Measurements from ENCODE around the gene SPPL3. TPM values are rescaled to one million over a fixed set of nuclear protein-coding genes. Genes with fewer than 3 reads are reported as not detected.

The SPPL3 gene
- total RNA-seq, 1 experiment from 2014 or later, result 7.5 TPM

DNA sequence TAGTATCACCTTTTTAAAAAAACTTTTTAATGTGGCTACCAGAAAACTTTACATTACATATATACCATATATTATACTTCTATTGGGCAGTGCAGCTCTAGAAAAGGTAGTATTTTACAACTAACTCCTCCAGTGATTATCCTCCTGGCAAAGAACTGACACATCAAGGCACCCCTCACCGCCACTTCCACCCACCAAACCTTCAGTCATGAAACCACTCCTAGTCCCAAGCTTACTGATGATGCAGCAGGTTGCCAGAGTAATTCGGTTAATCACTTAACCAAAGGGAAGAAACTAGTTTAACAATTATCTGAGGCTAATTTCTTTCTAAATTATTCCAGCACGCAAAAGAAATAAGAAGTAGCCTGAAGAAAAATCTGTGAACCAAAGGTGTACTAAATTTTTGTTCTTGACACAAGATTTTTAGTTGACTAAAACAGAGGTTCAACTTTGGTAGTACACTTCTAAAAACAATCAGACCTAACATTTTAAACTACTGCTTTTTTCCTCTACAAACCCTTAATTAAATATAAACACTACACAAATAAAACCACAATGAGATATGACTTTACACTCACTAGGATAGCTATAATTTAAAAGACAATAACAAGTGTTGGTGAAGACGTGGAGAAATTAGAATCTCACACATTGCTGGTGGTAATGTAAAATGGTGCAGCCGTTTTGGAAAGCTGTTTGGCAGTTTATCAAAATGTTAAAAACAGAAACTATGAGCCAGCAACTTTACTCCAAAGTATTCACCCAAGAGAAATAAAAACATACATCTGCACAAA is 16.7 kb downstream of the SPPL3 start:
- in situ Hi-C loops (cut with HindIII; ENCODE audit: low pct_unique_long_range_greater_than_20kb, low sequenced_read_pairs), result no loop called here
- no peak for DNase-seq (ENCODE audit: low read depth, low spot score)

GRCh38 chr12:120886199-120887018 is 17.7 kb downstream of the SPPL3 start:
- DNase-seq (ENCODE audit: low read depth, low spot score), result no peak
- in situ Hi-C loops (cut with HindIII; ENCODE audit: low pct_unique_long_range_greater_than_20kb, low sequenced_read_pairs), result no loop called here

GRCh38 chr12:120885521-120885920 is 18.6 kb downstream of the SPPL3 start:
- no peak for DNase-seq (ENCODE audit: low read depth, low spot score)
- in situ Hi-C loops (cut with HindIII; ENCODE audit: low pct_unique_long_range_greater_than_20kb, low sequenced_read_pairs), result no loop called here

GRCh38 chr12:120884644-120885043 is 19.5 kb downstream of the SPPL3 start:
- DNase-seq (ENCODE audit: low read depth, low spot score), result no peak
- in situ Hi-C loops (cut with HindIII; ENCODE audit: low pct_unique_long_range_greater_than_20kb, low sequenced_read_pairs), result no loop called here

- DNase-seq (ENCODE audit: low read depth, low spot score), result no peak
- in situ Hi-C loops (cut with HindIII; ENCODE audit: low pct_unique_long_range_greater_than_20kb, low sequenced_read_pairs), result no loop called here
These were observed 22.1 kb downstream of the SPPL3 start for GRCh38 chr12:120882055-120882555.

DNA sequence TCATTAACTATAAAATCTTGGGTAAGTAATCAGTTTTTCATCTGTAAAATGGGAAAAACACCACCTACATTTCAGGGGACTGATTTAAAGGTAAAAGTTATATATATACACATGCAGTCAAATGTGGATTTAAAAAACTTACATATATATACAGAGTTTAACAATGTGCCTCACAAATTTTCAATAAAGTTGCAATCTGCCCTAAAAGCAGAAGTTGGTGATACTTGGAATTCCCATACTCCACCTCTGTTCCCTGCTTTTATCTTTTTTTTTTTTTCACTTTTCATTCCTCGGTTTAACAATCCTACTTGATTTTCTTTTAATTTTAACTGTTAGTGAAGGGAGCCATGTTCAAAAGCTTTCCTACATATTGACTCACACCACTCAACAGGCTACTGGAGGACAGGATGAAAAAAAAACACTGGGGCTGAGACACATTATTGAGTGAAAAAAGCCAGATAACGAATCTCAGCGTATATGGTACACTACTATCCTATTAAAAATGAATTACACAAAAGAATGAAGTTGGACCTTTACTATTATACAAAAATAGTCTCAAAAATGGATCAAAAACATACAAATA is 24.3 kb downstream of the SPPL3 start:
- in situ Hi-C loops (cut with HindIII; ENCODE audit: low pct_unique_long_range_greater_than_20kb, low sequenced_read_pairs), result no loop called here
- DNase-seq (ENCODE audit: low read depth, low spot score), result no peak

DNA sequence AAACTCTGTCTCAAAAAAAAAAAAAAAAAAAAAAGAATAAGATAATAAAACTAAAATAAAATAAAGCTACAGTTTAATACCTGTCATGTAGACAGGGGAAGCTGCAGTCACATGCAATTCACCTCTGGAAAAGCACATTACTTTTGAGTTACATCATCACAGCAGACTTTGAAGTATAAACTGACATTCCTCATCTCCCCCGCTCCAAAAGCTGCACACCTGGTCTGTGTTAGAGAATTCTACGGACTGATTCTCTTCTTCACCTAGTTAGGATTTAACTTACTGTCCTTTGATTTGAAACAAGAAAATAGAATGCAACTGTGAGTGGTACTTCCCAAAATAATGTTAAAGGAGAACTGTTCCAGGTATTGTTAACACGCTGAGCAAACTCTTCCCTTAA is 25.1 kb downstream of the SPPL3 start:
- in situ Hi-C loops (cut with HindIII; ENCODE audit: low pct_unique_long_range_greater_than_20kb, low sequenced_read_pairs), result no loop called here
- no peak for DNase-seq (ENCODE audit: low read depth, low spot score)

- in situ Hi-C loops (cut with HindIII; ENCODE audit: low pct_unique_long_range_greater_than_20kb, low sequenced_read_pairs), result no loop called here
- DNase-seq (ENCODE audit: low read depth, low spot score), result no peak
These were observed 29.5 kb downstream of the SPPL3 start for GRCh38 chr12:120874547-120875245.

DNA sequence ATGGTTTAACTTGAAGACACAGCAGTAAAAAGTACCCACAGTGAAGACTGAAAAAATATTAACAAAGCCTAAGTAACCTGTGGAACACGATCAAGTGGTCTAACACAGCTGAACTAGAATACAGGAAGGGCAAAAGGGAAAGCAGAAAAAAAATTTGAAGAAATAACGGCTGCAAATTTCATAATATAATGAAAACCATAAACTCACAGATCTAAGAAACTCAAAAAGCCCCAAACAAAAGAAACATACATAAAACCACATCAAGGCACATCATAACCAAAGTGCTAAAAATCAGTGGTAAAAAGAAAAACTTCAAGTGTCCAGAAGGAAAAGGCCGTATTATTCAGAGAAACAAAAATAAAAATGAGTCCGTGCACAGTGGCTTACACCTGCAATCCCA is 30.9 kb downstream of the SPPL3 start:
- in situ Hi-C loops (cut with HindIII; ENCODE audit: low pct_unique_long_range_greater_than_20kb, low sequenced_read_pairs), result no loop called here
- DNase-seq (ENCODE audit: low read depth, low spot score), result no peak

GRCh38 chr12:120872487-120872886 is 31.7 kb downstream of the SPPL3 start:
- DNase-seq (ENCODE audit: low read depth, low spot score), result no peak
- in situ Hi-C loops (cut with HindIII; ENCODE audit: low pct_unique_long_range_greater_than_20kb, low sequenced_read_pairs), result no loop called here

GRCh38 chr12:120870415-120870814 is 33.7 kb downstream of the SPPL3 start:
- in situ Hi-C loops (cut with HindIII; ENCODE audit: low pct_unique_long_range_greater_than_20kb, low sequenced_read_pairs), result no loop called here
- DNase-seq (ENCODE audit: low read depth, low spot score), result no peak

GRCh38 chr12:120869376-120869775 is 34.8 kb downstream of the SPPL3 start:
- DNase-seq (ENCODE audit: low read depth, low spot score), result no peak
- in situ Hi-C loops (cut with HindIII; ENCODE audit: low pct_unique_long_range_greater_than_20kb, low sequenced_read_pairs), result no loop called here

- in situ Hi-C loops (cut with HindIII; ENCODE audit: low pct_unique_long_range_greater_than_20kb, low sequenced_read_pairs), result no loop called here
These were observed 38.0 kb downstream of the SPPL3 start for GRCh38 chr12:120866108-120866507.

DNA sequence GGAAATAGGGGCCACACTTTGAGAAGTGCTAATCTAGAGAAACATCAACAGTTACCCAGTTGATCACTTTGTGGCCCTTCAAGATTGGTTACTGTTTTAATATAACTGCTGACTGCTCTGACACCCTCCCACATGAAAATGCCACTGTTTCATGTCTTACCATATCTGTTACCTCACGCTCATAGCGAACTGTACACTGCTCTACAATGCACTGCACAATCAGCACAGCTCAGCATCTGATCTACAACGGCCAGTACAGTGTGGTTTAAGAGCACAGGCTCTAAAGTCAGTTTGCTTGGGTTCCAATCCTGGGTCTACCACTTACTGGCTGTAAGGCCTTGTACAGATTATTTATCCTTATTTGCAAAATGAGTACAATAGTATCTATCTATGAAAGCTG is 39.1 kb downstream of the SPPL3 start:
- in situ Hi-C loops (cut with HindIII; ENCODE audit: low pct_unique_long_range_greater_than_20kb, low sequenced_read_pairs), result no loop called here
- DNase-seq (ENCODE audit: low read depth, low spot score), result no peak

More at GRCh38 chr12:120866108-120866507, 38.0 kb downstream of the SPPL3 start:
- DNase-seq (ENCODE audit: low read depth, low spot score), result no peak

- DNase-seq (ENCODE audit: low read depth, low spot score), result no peak
- in situ Hi-C loops (cut with HindIII; ENCODE audit: low pct_unique_long_range_greater_than_20kb, low sequenced_read_pairs), result no loop called here
These were observed 41.5 kb downstream of the SPPL3 start for GRCh38 chr12:120862664-120863063.

DNA sequence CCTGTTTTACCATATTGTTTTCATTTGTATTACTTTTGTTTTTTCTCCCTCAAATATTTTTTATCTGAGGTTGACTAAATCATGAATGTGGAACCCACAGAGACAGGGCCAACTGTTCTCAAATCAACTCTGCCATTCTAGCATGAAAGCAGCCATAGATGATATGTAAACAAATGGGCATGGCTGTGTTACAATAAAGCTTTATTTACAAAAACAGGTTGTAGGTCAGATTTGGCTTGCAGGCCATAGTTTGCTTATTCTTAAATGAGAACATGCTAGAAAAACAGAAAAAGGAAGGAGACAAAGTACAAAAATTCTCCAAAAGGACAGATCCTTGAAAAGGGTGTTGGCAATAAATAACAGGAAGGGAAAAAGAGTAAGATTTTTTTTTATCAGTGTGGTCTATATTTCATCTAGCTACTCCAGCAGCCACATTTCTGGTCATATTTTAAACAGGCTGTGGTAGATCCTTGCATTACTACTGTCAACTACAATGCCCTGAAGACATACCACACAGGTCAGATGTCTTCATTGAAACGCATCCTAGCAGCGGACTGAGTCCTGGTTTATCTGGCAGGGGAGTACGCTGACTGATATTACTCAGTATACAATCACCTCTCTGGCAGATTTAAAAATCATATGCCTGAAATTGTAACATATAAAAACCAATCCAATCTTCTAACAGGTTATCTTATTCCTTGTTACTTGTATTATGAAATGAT is 42.9 kb downstream of the SPPL3 start:
- no peak for DNase-seq (ENCODE audit: low read depth, low spot score)
- in situ Hi-C loops (cut with HindIII; ENCODE audit: low pct_unique_long_range_greater_than_20kb, low sequenced_read_pairs), result no loop called here

All from SK-MEL-5 (cell line).